ENCODE results near the gene ZNF674.

ZNF674 gene

GRCh38 chrX:46569621-46570020 lies 24.4 kb upstream of the ZNF674 start:
- Histone ChIP-seq H3K4me2 (ENCODE audit: low read length) (no peak overlapping the region), H2AFZ (ENCODE audit: low read length) (no peak overlapping the region), H3K79me2 (ENCODE audit: insufficient read depth, low read length) (no peaks in the 10 kb centered on the region), H3K4me1 (ENCODE audit: insufficient read depth, low read length, severe bottlenecking) (peaks cover 23% of the 10 kb centered on the region), H3K4me3 (ENCODE audit: low read depth, low read length, poor library complexity, severe bottlenecking) (no peak overlapping the region), H3K27ac (ENCODE audit: low read depth, low read length, poor library complexity, severe bottlenecking) (no peak overlapping the region), H3K36me3 (ENCODE audit: insufficient read depth, low read length) (no peaks in the 10 kb centered on the region), H3K9me2 (ENCODE audit: low read depth, low read length) (no peaks in the 10 kb centered on the region), H3K9me3 (ENCODE audit: low read length) (no peaks in the 10 kb centered on the region), H3K9ac (ENCODE audit: low read length) (no peak overlapping the region), H3F3A (ENCODE audit: insufficient read depth, low read length) (no peaks in the 10 kb centered on the region), H3K27me3 (ENCODE audit: insufficient read depth, low read length) (no peaks in the 10 kb centered on the region), H4K20me1 (ENCODE audit: insufficient read depth, low read length) (no peaks in the 10 kb centered on the region)
- no peak for TF ChIP-seq CTCF (IDR thresholded peaks at IDR 0.05; ENCODE audit: low read length)
- no peak for TF ChIP-seq EZH2 (IDR thresholded peaks at IDR 0.05; ENCODE audit: borderline replicate concordance, low read length)

- H4K20me1 ChIP-seq (ENCODE audit: insufficient read depth, low read length) = no peaks in the 10 kb centered on the region
- H3F3A ChIP-seq (ENCODE audit: insufficient read depth, low read length) = no peaks in the 10 kb centered on the region
- no peak overlapping the region for H2AFZ ChIP-seq (ENCODE audit: low read length)
- TF ChIP-seq EZH2 (IDR thresholded peaks at IDR 0.05; ENCODE audit: borderline replicate concordance, low read length) (no peak), CTCF (IDR thresholded peaks at IDR 0.05; ENCODE audit: low read length) (no peak)
- H3K9me3 ChIP-seq (ENCODE audit: low read length) = no peaks in the 10 kb centered on the region
- H3K9me2 ChIP-seq (ENCODE audit: low read depth, low read length) = no peaks in the 10 kb centered on the region
- H3K4me1 ChIP-seq (ENCODE audit: insufficient read depth, low read length, severe bottlenecking) = peaks cover 19% of the 10 kb centered on the region
- no peak overlapping the region for H3K4me3 ChIP-seq (ENCODE audit: low read depth, low read length, poor library complexity, severe bottlenecking)
- no peak overlapping the region for H3K4me2 ChIP-seq (ENCODE audit: low read length)
- no peak overlapping the region for H3K9ac ChIP-seq (ENCODE audit: low read length)
- no peaks in the 10 kb centered on the region for H3K79me2 ChIP-seq (ENCODE audit: insufficient read depth, low read length)
- H3K36me3 ChIP-seq (ENCODE audit: insufficient read depth, low read length) = no peaks in the 10 kb centered on the region
- H3K27ac ChIP-seq (ENCODE audit: low read depth, low read length, poor library complexity, severe bottlenecking) = no peak overlapping the region
- no peaks in the 10 kb centered on the region for H3K27me3 ChIP-seq (ENCODE audit: insufficient read depth, low read length)
Observed at GRCh38 chrX:46567388-46567787, 22.2 kb upstream of the ZNF674 start.

GRCh38 chrX:46561824-46562657 lies 16.8 kb upstream of the ZNF674 start:
- Histone ChIP-seq H4K20me1 (ENCODE audit: insufficient read depth, low read length) (no peaks in the 10 kb centered on the region), H3K9me3 (ENCODE audit: low read length) (no peaks in the 10 kb centered on the region), H3K4me2 (ENCODE audit: low read length) (peak overlapping the region; percentile 22; the same call in 1 of the 2 replicates), H3F3A (ENCODE audit: insufficient read depth, low read length) (no peaks in the 10 kb centered on the region), H3K79me2 (ENCODE audit: insufficient read depth, low read length) (no peaks in the 10 kb centered on the region), H3K4me3 (ENCODE audit: low read depth, low read length, poor library complexity, severe bottlenecking) (no peak overlapping the region), H3K9me2 (ENCODE audit: low read depth, low read length) (no peaks in the 10 kb centered on the region), H3K27ac (ENCODE audit: low read depth, low read length, poor library complexity, severe bottlenecking) (peak overlapping the region; percentile 72), H2AFZ (ENCODE audit: low read length) (no peak overlapping the region), H3K4me1 (ENCODE audit: insufficient read depth, low read length, severe bottlenecking) (peaks cover 18% of the 10 kb centered on the region), H3K9ac (ENCODE audit: low read length) (no peak overlapping the region), H3K27me3 (ENCODE audit: insufficient read depth, low read length) (no peaks in the 10 kb centered on the region), H3K36me3 (ENCODE audit: insufficient read depth, low read length) (no peaks in the 10 kb centered on the region)
- TF ChIP-seq CTCF (IDR thresholded peaks at IDR 0.05; ENCODE audit: low read length) (no peak), EZH2 (IDR thresholded peaks at IDR 0.05; ENCODE audit: borderline replicate concordance, low read length) (no peak)
